ENCODE measurements around the gene PDE7B.

PDE7B gene

DNA sequence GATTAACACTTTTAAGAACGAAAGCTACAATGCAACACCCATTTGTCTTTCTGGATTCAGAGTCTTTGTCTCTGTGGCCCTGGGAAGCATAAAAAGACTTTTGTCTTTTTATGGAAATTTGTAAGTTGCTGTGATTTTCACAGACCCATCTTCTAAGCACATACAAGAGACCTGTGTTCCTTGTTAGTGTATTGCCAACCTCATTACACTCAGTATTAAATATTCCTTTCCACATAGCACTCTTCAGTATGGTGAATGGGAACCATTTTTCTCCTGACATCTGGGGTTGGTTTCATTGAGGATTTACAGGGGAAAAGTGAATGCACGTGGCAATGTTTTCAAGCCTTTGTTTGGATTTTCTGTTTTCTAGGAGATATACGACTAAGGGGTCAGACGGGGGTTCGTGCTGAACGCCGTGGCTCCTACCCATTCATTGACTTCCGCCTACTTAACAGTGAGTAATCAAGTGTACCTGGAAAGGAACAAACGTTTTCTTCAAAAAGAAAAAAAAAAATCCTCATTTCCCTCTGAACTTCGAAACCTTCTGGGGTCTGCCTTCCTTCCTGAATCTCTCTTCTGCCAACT lies 257.0 kb downstream of the PDE7B start:
- H3K27ac ChIP-seq: no peak overlapping the region
- TF ChIP-seq, protein P1, sequence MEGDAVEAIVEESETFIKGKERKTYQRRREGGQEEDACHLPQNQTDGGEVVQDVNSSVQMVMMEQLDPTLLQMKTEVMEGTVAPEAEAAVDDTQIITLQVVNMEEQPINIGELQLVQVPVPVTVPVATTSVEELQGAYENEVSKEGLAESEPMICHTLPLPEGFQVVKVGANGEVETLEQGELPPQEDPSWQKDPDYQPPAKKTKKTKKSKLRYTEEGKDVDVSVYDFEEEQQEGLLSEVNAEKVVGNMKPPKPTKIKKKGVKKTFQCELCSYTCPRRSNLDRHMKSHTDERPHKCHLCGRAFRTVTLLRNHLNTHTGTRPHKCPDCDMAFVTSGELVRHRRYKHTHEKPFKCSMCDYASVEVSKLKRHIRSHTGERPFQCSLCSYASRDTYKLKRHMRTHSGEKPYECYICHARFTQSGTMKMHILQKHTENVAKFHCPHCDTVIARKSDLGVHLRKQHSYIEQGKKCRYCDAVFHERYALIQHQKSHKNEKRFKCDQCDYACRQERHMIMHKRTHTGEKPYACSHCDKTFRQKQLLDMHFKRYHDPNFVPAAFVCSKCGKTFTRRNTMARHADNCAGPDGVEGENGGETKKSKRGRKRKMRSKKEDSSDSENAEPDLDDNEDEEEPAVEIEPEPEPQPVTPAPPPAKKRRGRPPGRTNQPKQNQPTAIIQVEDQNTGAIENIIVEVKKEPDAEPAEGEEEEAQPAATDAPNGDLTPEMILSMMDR (IDR thresholded peaks at IDR 0.05): no peak
- no peak for TF ChIP-seq ZFX (IDR thresholded peaks at IDR 0.05; ENCODE audit: borderline replicate concordance)

DNA sequence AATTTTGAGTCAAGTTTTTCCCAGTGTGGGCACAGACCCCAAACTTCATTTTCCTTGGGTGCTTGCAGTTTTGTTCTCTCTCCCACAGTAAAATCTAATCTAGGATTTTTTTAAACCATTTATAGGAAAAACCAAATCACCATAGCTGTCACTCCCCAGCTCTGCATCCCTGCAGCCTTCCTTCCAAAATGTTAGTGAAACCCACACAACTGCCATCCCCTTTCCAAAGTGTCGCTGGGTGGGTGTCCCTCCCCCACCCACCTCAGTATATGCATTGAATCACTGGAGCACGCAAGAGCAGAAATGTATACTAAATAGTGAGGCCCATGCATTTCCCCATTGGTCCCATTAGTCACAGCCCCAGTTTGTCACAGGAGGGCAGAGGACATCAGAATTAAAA lies 260.3 kb downstream of the PDE7B start:
- no peak overlapping the region for H3K27ac ChIP-seq
- no peak for TF ChIP-seq ZFX (IDR thresholded peaks at IDR 0.05; ENCODE audit: borderline replicate concordance)
- TF ChIP-seq, protein P1 (IDR thresholded peaks at IDR 0.05): no peak

GRCh38 chr6:136112262-136112661 lies 260.8 kb downstream of the PDE7B start:
- H3K27ac ChIP-seq: no peak overlapping the region
- TF ChIP-seq, protein P1 (IDR thresholded peaks at IDR 0.05): no peak
- no peak for TF ChIP-seq ZFX (IDR thresholded peaks at IDR 0.05; ENCODE audit: borderline replicate concordance)

DNA sequence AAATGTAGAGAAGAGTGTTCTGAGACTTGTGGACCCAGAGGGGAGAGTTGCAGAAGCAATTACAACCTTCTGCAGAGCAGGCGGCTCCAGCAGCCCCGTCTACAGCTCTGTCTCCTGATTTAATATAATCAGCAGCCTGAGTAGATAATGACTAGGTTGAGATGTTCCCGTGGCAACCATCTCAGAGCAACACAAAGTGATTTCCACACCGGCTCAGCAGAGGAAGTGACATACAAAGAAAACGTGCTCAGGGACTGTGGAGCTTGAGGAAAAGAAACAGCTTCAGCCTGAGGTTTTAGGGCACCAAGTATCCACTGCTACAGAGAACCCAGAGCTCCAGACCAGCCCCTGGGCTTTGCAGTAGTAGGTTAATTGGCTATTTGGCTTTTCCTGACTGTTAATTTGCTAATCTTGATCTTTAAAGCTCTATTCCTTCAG lies 262.3 kb downstream of the PDE7B start:
- no peak for TF ChIP-seq ZFX (IDR thresholded peaks at IDR 0.05; ENCODE audit: borderline replicate concordance)
- TF ChIP-seq, protein P1 (IDR thresholded peaks at IDR 0.05): no peak

GRCh38 chr6:136114661-136115060 lies 263.2 kb downstream of the PDE7B start:
- TF ChIP-seq, protein P1 (IDR thresholded peaks at IDR 0.05): no peak
- H3K27ac ChIP-seq: no peak overlapping the region

More for the DNA sequence above, 262.3 kb downstream of the PDE7B start:
- H3K27ac ChIP-seq: no peak overlapping the region

DNA sequence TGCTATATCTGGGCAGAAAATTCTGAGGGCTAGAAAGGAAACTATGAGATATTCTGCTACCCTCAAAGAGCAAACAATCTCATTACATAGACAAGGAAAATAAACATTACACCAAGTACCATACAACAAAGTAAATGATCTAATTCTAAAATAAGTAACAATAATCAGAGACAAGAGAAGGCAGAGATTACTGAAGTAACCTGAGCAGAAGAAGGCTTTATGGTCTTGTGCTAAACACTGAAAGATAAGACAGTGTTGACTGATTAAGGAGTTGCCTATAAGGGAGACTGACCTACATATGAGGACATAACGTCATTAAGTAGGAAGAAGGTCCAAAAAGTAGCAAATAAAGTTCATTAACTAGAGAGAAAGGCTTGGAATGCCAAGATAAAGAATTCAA lies 264.4 kb downstream of the PDE7B start:
- TF ChIP-seq ZFX (IDR thresholded peaks at IDR 0.05; ENCODE audit: borderline replicate concordance): no peak
- TF ChIP-seq, protein P1 (IDR thresholded peaks at IDR 0.05): no peak
- no peak overlapping the region for H3K27ac ChIP-seq

DNA sequence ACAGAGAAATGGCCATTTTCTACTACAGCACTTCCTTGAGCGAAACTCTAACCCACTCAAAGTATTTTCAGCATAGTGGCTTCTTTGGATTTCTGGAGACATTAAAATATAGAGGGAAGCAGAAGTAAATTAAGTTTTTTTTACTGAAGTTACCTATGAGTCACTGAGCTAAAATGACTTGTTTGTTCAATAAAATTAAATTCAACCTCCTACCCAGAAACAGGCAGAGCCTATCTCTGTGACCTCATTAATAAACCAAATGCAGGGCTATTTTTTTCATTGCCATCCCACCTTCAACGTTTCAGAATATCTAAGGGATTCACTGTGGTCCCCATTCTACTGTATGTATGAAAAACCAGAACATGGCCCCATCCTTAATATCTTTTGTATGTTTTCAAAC lies 265.6 kb downstream of the PDE7B start:
- H3K27ac ChIP-seq: no peak overlapping the region
- TF ChIP-seq ZFX (IDR thresholded peaks at IDR 0.05; ENCODE audit: borderline replicate concordance): no peak

GRCh38 chr6:136118787-136119186 lies 267.3 kb downstream of the PDE7B start:
- no peak overlapping the region for H3K27ac ChIP-seq
- TF ChIP-seq ZFX (IDR thresholded peaks at IDR 0.05; ENCODE audit: borderline replicate concordance): no peak
- TF ChIP-seq, protein P1 (IDR thresholded peaks at IDR 0.05): no peak

Measured in 22Rv1 (cell line).